Posterior cingulate gyrus (tissue), 11 donors: ENCODE results near the gene THEMIS.
A peak's percentile ranks its signal among the peaks of the same experiment; 100 is the strongest.
"Not testable (repeated sequence)": the region's sequence is repeated elsewhere in the genome, so short reads cannot be mapped to it uniquely, and the experiment has no call there.

Experiments used
- DNase-seq, 10 donors: peaks; one replicate each; pipeline versions ENCODE4 v3.0.0 to v3.0.0-alpha.2; 2020 to 2021; ENCODE audit warnings: mixed read lengths in 3 of 10
- intact Hi-C: fragments of 100-400 bp; cut with DNase I; formaldehyde crosslinking; loops from one replicate; pipeline ENCODE4 v1.15.1; 2023

The THEMIS gene

GRCh38 chr6:127748290-127748689 lies 152.6 kb downstream of the THEMIS start:
- intact Hi-C loops: no loop called here
- no peak for DNase-seq

DNA sequence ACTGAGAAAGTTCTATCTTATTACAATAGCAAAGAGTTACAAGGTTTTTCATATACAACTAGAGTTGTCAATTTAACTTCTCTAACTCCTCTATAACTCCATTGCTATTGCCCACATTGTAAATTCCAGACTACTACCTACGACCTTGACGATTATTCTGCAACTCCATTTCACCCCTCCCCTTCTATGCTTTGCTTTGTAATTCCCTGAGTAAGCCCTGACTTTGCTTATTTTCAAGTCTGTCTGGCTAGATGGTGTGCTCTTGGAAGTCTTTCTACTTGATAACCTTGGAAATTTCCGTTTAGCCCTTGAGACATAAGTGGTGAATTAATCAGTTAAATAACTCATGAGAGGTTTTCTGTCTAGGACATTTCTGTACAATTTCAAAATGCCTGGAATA lies 162.4 kb downstream of the THEMIS start:
- no peak for DNase-seq
- intact Hi-C loops: loop anchor here (10.0 kb wide), 1 partner anchor 816 kb away; no protein-coding TSS in a partner anchor

GRCh38 chr6:127737768-127738167 lies 163.1 kb downstream of the THEMIS start:
- intact Hi-C loops: loop anchor here (2.0 to 10.0 kb wide), 2 partner anchors 817 to 993 kb away; no protein-coding TSS in a partner anchor
- DNase-seq: no peak

- DNase-seq: peak in 2 of 10 donors; percentile 6 to 24
- intact Hi-C loops: loop anchor here (2.0 to 10.0 kb wide), 2 partner anchors 818 to 994 kb away; no protein-coding TSS in a partner anchor
These were observed 163.8 kb downstream of the THEMIS start for GRCh38 chr6:127737009-127737486.

DNA sequence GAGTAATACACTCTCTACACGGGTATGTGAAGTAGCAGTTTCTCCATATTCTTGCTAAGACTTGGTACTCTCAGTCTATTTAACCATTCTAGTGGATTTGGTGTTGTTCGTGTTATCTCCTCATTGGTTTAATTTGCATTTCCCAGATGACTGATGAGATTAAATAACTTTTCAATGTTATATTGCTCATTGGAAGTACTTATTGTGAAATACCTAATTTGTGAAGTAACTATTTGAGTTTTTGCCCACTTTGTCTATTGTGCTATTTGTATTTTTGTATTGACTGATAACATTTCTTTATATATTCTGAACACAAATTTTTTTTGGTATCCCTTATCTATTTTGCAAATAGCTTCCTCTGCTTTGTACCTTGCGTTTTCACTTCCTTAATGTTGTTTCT lies 167.9 kb downstream of the THEMIS start:
- DNase-seq: no peak
- intact Hi-C loops: loop anchor here (10.0 kb wide), 1 partner anchor 822 kb away; no protein-coding TSS in a partner anchor

- intact Hi-C loops: no loop called here
- DNase-seq: no peak
These were observed 173.5 kb downstream of the THEMIS start for GRCh38 chr6:127727260-127727953.

GRCh38 chr6:127725821-127726220 lies 175.0 kb downstream of the THEMIS start:
- no peak for DNase-seq
- intact Hi-C loops: no loop called here

DNA sequence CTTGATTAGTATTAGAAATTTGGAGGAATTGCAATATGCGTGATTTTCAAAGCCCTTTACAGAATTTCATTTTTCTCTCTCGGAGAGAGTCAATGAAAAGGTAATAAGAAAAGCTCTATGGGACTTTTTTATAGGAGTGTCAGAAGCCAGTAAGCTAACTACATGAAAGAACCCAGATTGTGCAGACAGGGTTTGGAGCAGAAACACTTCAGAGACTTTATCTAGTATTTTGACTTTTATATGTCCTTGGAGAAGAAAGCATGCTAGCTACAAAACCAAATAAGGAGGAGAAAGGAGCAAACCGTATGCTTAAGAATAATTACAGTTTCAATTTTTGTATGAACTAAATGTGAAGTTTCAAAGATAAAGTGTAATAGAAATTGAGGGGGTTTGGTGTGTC lies 182.2 kb downstream of the THEMIS start:
- intact Hi-C loops: no loop called here
- DNase-seq: no peak

GRCh38 chr6:127717384-127717783 lies 183.5 kb downstream of the THEMIS start:
- intact Hi-C loops: no loop called here
- no peak for DNase-seq

GRCh38 chr6:127716465-127716864 lies 184.4 kb downstream of the THEMIS start:
- intact Hi-C loops: no loop called here
- no peak for DNase-seq

- intact Hi-C loops: no loop called here
- DNase-seq: no peak
These were observed 190.2 kb downstream of the THEMIS start for GRCh38 chr6:127710668-127711067.

- intact Hi-C loops: no loop called here
- DNase-seq: no peak
These were observed 194.6 kb downstream of the THEMIS start for GRCh38 chr6:127706216-127706615.

DNA sequence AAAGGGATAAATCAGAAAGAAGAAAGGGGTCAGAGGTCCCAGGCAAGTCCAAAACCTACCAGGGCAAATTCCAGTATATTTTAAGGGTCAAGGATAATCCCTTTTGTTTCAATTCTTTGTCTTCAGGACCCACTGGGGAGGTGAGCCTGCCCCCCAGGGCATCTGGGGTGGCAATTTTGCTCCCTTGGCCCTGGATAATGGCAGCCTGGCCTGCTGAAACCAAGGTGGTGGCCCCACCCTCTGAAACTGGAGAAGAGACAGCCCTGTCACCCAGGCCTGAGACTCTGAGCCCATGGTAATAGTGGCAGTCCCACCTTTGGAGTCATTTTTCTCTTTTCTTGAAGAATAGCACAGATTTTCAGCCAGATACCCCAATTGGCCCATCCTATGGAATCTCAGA lies 205.8 kb downstream of the THEMIS start:
- intact Hi-C loops: no loop called here
- peak in 2 of 10 donors; percentile 10 to 62 for DNase-seq

- intact Hi-C loops: no loop called here
- DNase-seq: no peak
These were observed 209.7 kb downstream of the THEMIS start for GRCh38 chr6:127691146-127691545.

DNA sequence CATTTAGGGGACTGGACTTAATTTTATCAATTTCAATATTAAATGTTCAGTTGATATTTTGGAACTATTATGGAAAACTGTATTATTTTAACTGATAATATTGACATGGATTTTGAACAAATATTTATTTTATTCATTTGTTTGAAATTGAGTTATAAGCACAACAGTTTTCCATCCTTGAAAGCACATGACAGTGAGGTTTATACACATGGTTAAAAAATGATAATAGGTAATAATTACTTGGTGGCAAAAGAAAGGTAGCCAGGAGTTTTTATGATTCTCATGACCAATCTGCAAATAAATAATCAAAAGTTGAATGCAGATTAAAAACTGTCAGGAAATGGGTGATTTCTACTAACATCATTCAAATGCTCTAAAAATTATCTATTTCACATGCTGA lies 210.3 kb downstream of the THEMIS start:
- DNase-seq: no peak
- intact Hi-C loops: no loop called here

DNA sequence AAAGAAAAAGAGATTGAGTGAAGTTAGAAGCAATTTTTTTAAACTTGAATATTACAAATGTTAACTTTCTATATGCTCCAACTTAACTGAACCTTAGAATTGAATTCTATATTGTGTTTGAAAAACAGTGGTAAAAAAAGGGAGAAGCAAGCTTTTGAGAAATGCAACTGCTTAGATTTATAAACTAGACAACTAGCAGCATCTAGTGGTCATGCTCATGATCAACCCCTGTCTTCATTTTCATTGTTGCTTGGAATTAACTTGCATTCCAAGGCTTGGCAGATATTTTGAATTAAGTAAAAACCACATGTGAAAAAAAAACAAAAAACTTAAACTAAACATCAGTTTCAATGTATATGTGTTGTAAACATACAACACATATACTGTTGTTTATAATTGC lies 210.8 kb downstream of the THEMIS start:
- no peak for DNase-seq

GRCh38 chr6:127687490-127687889 lies 213.4 kb downstream of the THEMIS start:
- intact Hi-C loops, DNase-seq: not testable (repeated sequence)

More for the DNA sequence above, 210.8 kb downstream of the THEMIS start:
- intact Hi-C loops: no loop called here

DNA sequence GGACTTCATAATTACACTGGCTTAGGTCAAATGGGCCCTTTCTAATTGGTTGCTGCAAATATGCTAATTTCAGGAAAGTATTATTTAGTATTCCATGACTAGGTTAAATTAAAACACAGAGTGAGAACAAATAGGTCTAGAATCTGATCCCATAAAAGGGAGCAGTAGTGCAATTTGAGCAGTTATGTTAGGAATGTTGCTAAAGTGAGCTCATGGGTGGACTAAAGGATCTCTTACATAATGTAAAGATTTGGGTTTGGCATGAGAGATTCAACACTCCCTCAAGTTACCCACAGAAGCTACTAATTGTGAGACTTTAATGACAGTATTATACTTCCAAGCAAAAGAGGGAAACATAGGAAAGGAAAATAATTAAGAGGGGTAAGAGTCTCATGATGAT lies 214.8 kb downstream of the THEMIS start:
- intact Hi-C loops: no loop called here
- no peak for DNase-seq

GRCh38 chr6:127684501-127684900 lies 216.4 kb downstream of the THEMIS start:
- intact Hi-C loops: no loop called here
- no peak for DNase-seq
